Measurements from ENCODE around the gene L3MBTL3. TPM values are rescaled to one million over a fixed set of nuclear protein-coding genes. Genes with fewer than 3 reads are reported as not detected.

Gene L3MBTL3
- polyA plus RNA-seq, 2 of the 4 experiments (the other 2 are of a cell fraction): 3.0 to 5.9 TPM

DNA sequence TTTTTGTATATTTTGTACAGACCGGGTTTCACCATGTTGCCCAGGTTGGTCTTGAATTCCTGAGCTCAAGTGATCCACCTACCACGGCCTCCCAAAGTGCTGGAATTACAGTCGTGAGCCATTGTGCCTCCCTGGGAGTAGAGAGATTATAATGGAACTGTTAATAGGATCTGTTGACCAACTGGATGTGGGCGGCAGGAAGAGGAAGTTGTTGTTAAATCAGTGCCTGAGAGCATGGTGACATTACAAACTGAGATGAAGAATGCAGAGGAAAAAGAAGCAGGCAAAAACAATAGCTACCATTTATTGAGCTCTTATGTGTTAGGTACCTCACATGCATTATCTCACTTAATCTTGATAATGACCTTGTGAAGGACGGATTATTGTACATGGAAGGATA lies 9.2 kb upstream of the L3MBTL3 start:
- Histone ChIP-seq H3K4me1 (no peaks in the 10 kb centered on the region), H3K9me3 (no peaks in the 10 kb centered on the region), H3K4me2 (no peak overlapping the region), H3K4me3 (no peak overlapping the region), H3K27ac (no peak overlapping the region)
- DNase-seq (ENCODE audit: low read depth in 1 of 2, low spot score in 1 of 2) (no peak), ATAC-seq (no peak), FAIRE-seq (no peak)
- no peak for TF ChIP-seq CBX8 (IDR thresholded peaks at IDR 0.05)
- ChIA-PET CTCF (interaction anchor here (1.7 kb wide), 1 partner anchor 13 kb away, joined by 8 read pairs; no protein-coding TSS in a partner anchor), POLR2A (no interaction called here)
- 43% methylated on average over 5 of the region's 5 CpGs for WGBS (ENCODE audit: missing lambda C conversion rate)

- H3K4me1 ChIP-seq: no peaks in the 10 kb centered on the region
- TF ChIP-seq, protein P1, sequence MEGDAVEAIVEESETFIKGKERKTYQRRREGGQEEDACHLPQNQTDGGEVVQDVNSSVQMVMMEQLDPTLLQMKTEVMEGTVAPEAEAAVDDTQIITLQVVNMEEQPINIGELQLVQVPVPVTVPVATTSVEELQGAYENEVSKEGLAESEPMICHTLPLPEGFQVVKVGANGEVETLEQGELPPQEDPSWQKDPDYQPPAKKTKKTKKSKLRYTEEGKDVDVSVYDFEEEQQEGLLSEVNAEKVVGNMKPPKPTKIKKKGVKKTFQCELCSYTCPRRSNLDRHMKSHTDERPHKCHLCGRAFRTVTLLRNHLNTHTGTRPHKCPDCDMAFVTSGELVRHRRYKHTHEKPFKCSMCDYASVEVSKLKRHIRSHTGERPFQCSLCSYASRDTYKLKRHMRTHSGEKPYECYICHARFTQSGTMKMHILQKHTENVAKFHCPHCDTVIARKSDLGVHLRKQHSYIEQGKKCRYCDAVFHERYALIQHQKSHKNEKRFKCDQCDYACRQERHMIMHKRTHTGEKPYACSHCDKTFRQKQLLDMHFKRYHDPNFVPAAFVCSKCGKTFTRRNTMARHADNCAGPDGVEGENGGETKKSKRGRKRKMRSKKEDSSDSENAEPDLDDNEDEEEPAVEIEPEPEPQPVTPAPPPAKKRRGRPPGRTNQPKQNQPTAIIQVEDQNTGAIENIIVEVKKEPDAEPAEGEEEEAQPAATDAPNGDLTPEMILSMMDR (IDR thresholded peaks at IDR 0.05): no peak
- TF ChIP-seq JUN (IDR thresholded peaks at IDR 0.05): no peak
- no peak for TF ChIP-seq ZFP36 (IDR thresholded peaks at IDR 0.05; ENCODE audit: borderline replicate concordance, partially characterized antibody)
- no peak for TF ChIP-seq HEYL (CRISPR knock-in tag; IDR thresholded peaks at IDR 0.05)
- TF ChIP-seq NPAS2 (CRISPR knock-in tag; IDR thresholded peaks at IDR 0.05; ENCODE audit: borderline replicate concordance): no peak
- TF ChIP-seq, protein P2, sequence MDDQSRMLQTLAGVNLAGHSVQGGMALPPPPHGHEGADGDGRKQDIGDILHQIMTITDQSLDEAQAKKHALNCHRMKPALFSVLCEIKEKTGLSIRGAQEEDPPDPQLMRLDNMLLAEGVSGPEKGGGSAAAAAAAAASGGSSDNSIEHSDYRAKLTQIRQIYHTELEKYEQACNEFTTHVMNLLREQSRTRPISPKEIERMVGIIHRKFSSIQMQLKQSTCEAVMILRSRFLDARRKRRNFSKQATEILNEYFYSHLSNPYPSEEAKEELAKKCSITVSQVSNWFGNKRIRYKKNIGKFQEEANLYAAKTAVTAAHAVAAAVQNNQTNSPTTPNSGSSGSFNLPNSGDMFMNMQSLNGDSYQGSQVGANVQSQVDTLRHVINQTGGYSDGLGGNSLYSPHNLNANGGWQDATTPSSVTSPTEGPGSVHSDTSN (IDR thresholded peaks at IDR 0.05): no peak
- FAIRE-seq: no peak
- WGBS (ENCODE audit: missing lambda C conversion rate): 39% methylated on average over 2 of the region's 2 CpGs
- H3K4me3 ChIP-seq: no peak overlapping the region
- ChIA-PET CTCF (interaction anchor here (1.7 kb wide), 1 partner anchor 11 kb away, joined by 8 read pairs; no protein-coding TSS in a partner anchor), POLR2A (no interaction called here)
- no peaks in the 10 kb centered on the region for H3K9me3 ChIP-seq
- no peak overlapping the region for H3K27ac ChIP-seq
- ATAC-seq: no peak
- no peak overlapping the region for H3K4me2 ChIP-seq
- DNase-seq (ENCODE audit: low read depth in 1 of 2, low spot score in 1 of 2): no peak
Measured at GRCh38 chr6:130010387-130010786, 8.0 kb upstream of the L3MBTL3 start.

DNA sequence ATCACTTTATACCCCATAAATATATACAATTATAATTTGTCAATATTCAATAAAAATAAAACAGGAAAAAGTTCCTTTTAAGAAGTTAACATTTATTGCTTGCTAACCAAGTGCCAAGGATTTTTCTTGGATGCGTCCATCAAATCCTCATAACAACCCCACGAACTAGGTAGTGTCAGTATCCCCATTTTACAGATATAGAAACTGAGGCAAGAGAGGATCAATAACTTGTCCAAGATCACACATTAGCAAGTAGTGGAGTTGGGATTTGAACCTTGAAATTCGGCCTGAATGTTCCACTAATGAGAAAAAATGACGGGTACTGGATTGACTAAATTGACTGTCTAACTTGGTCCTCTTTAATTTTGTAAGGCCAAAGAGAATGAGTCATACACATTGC lies 5.7 kb upstream of the L3MBTL3 start:
- no peak for FAIRE-seq
- CTCF ChIA-PET: no interaction called here

GRCh38 chr6:130018744-130019325 lies 454 bp downstream of the L3MBTL3 start:
- H3K4me3 ChIP-seq: peak overlapping the region; percentile 72
- ATAC-seq: peak; percentile 15 to 38; a peak in 3 of 6 replicates
- H3K9me3 ChIP-seq: no peaks in the 10 kb centered on the region
- 0 out of 3 replicates have a peak, but pooled peaks cover 3% of the 10 kb centered on the region for H3K4me1 ChIP-seq
- no peak for FAIRE-seq
- peak overlapping the region; percentile 92 for H3K4me2 ChIP-seq
- TF ChIP-seq RCOR1 (IDR thresholded peaks at IDR 0.05; ENCODE audit: low read depth, low read length): no peak
- no peak for TF ChIP-seq ATOH8 (CRISPR knock-in tag; IDR thresholded peaks at IDR 0.05; ENCODE audit: low read depth)
- no peak for TF ChIP-seq HMGXB4 (CRISPR knock-in tag; IDR thresholded peaks at IDR 0.05; ENCODE audit: borderline replicate concordance)
- no peak for TF ChIP-seq ESRRA (IDR thresholded peaks at IDR 0.05; ENCODE audit: borderline replicate concordance, low read length)
- TF ChIP-seq CHD2 (IDR thresholded peaks at IDR 0.05; ENCODE audit: low read length, partially characterized antibody): no peak
- no peak for TF ChIP-seq NPAS2 (CRISPR knock-in tag; IDR thresholded peaks at IDR 0.05; ENCODE audit: borderline replicate concordance)
- no peak for TF ChIP-seq JUNB (IDR thresholded peaks at IDR 0.05)
- no peak for TF ChIP-seq HES2 (IDR thresholded peaks at IDR 0.05)
- no peak for TF ChIP-seq FOSL2 (IDR thresholded peaks at IDR 0.05)
- TF ChIP-seq FOSL2 (CRISPR knock-in tag; IDR thresholded peaks at IDR 0.05): no peak
- TF ChIP-seq CBX2 (IDR thresholded peaks at IDR 0.05; ENCODE audit: borderline replicate concordance, low read depth): no peak
- ChIA-PET POLR2A (no interaction called here), CTCF (no interaction called here)
- peak overlapping the region; percentile 76 to 92 for H3K27ac ChIP-seq
- DNase-seq (ENCODE audit: low read depth in 1 of 2, low spot score in 1 of 2): peak in 1 of 2 experiments; percentile 6
- WGBS (ENCODE audit: missing lambda C conversion rate): 1% methylated on average over 22 of the region's 54 CpGs

More for the DNA sequence above, 5.7 kb upstream of the L3MBTL3 start:
- TF ChIP-seq BCL3 (IDR thresholded peaks at IDR 0.05) (no peak), FOSL2 (IDR thresholded peaks at IDR 0.05) (no peak), FOSL2 (CRISPR knock-in tag; IDR thresholded peaks at IDR 0.05) (peak; percentile 16; the same call in 1 of the 2 replicates), RNF2 (IDR thresholded peaks at IDR 0.05; ENCODE audit: borderline replicate concordance, low read depth) (no peak), NR3C1 (IDR thresholded peaks at IDR 0.05) (no peak)
- DNase-seq (ENCODE audit: low read depth in 1 of 2, low spot score in 1 of 2): no peak
- ATAC-seq: no peak
- no peak overlapping the region for H3K4me2 ChIP-seq
- no peaks in the 10 kb centered on the region for H3K4me1 ChIP-seq
- WGBS (ENCODE audit: missing lambda C conversion rate): 40% methylated on average over 4 of the region's 4 CpGs
- H3K4me3 ChIP-seq: no peak overlapping the region
- H3K9me3 ChIP-seq: no peaks in the 10 kb centered on the region
- no peak overlapping the region for H3K27ac ChIP-seq
- POLR2A ChIA-PET: no interaction called here

All from A549 (cell line).